DOHH2 (cell line): ENCODE data around the gene KMT5C.

Source experiments
- H3F3A ChIP-seq: fragments of 200-600 bp; sonication (generic), shearing (Covaris generic); 2 replicates; pipeline ENCODE4 v1.6.0; 2016; ENCODE audit warnings: antibody characterized with exemption, mild to moderate bottlenecking; ENCODE audit not compliant: control insufficient read depth, insufficient read depth
- H3K27ac ChIP-seq: fragments of 200-600 bp; sonication (generic); 2 replicates; pipeline ENCODE4 v1.5.1; 2014; ENCODE audit warnings: low read depth, mild to moderate bottlenecking, low read length, moderate library complexity
- H3K27me3 ChIP-seq: fragments of 200-600 bp; sonication (generic); 2 replicates; pipeline ENCODE4 v1.6.1; 2014; ENCODE audit warnings: mild to moderate bottlenecking, low read length, mixed read lengths; ENCODE audit not compliant: control insufficient read depth
- H3K36me3 ChIP-seq: fragments of 200-600 bp; sonication (generic); 2 replicates; pipeline ENCODE4 v1.6.1; 2014; ENCODE audit warnings: mild to moderate bottlenecking, low read length, moderate library complexity, mixed read lengths; ENCODE audit not compliant: control insufficient read depth
- H3K4me1 ChIP-seq: fragments of 200-600 bp; sonication (generic); 2 replicates; pipeline ENCODE4 v1.6.1; 2014; ENCODE audit warnings: mild to moderate bottlenecking, low read length, mixed read lengths; ENCODE audit not compliant: control insufficient read depth
- H3K4me2 ChIP-seq: fragments of 200-600 bp; sonication (generic); 2 replicates; pipeline ENCODE4 v1.6.0; 2014; ENCODE audit warnings: mild to moderate bottlenecking, low read length, moderate library complexity
- H3K4me3 ChIP-seq: fragments of 200-600 bp; sonication (generic); 2 replicates; pipeline ENCODE4 v1.5.1; 2014; ENCODE audit warnings: mild to moderate bottlenecking, low read length, mixed read lengths
- H3K79me2 ChIP-seq: fragments of 200-600 bp; sonication (generic); 2 replicates; pipeline ENCODE4 v1.6.1; 2014; ENCODE audit warnings: mild to moderate bottlenecking, low read length, mixed read lengths; ENCODE audit not compliant: control insufficient read depth
- H3K9me2 ChIP-seq: fragments of 200-600 bp; sonication (generic); replicated peaks from 2 replicates; pipeline ENCODE4 v1.6.1; 2014; ENCODE audit warnings: mild to moderate bottlenecking, low read length, mixed read lengths; ENCODE audit not compliant: control insufficient read depth
- H3K9me3 ChIP-seq: fragments of 200-600 bp; sonication (generic); 2 replicates; pipeline ENCODE4 v1.6.1; 2014; ENCODE audit warnings: antibody characterized with exemption, low read length, mixed read lengths; ENCODE audit not compliant: control insufficient read depth, insufficient read depth
- H4K20me1 ChIP-seq: fragments of 200-600 bp; sonication (generic); 2 replicates; pipeline ENCODE4 v1.6.0; 2014; ENCODE audit warnings: low read depth, mild to moderate bottlenecking, antibody characterized with exemption, low read length, moderate library complexity; ENCODE audit not compliant: control insufficient read depth, insufficient read depth
- CTCF ChIP-seq: fragments of 200-600 bp; sonication (generic); IDR thresholded peaks from one replicate; pipeline ENCODE4 v1.5.1; 2014; ENCODE audit warnings: antibody characterized with exemption, mild to moderate bottlenecking, low read depth, low read length; ENCODE audit not compliant: poor library complexity, severe bottlenecking
- EZH2phosphoT487 ChIP-seq: fragments of 200-600 bp; sonication (generic); IDR thresholded peaks from 2 replicates; pipeline ENCODE4 v1.6.1; 2017; ENCODE audit warnings: borderline replicate concordance, mild to moderate bottlenecking, antibody characterized with exemption, low read length, moderate library complexity, mixed read lengths

KMT5C gene

DNA sequence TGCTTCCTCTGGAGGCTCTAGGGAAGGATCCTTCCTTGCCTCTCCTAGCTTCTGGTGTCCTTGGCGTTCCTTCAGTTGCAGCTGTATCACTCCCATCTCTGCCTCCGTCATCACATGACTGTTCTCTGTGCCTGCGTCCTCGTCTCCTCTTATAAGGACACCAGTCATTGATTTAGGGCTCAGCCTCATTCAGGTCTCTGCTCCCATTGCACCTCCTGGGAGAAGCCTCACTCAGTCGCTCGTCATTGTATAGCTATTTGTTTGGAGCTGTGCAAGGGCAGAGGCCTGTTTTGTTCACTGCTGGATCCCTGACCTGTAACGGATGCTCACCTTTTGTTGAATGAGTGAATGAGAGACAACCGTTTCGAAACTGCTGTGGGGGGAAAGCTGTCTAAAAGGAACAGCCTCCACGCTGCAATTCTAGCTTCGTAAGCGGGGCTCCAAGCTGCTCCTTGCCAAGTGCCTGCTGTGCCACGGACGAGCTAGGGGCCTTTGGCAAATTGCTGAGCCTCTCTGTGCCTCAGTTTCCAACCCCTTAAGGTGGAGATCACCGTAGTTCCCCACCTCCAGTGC lies 38.7 kb upstream of the KMT5C start:
- Histone ChIP-seq H3K9me2 (no peaks in the 10 kb centered on the region), H3K4me3 (peak overlapping the region; percentile 81), H3K79me2 (no peaks in the 10 kb centered on the region), H3K9me3 (no peaks in the 10 kb centered on the region), H3F3A (no peaks in the 10 kb centered on the region), H3K36me3 (no peaks in the 10 kb centered on the region), H3K4me1 (peaks cover 24% of the 10 kb centered on the region), H4K20me1 (no peaks in the 10 kb centered on the region), H3K4me2 (peak overlapping the region; percentile 99), H3K27ac (no peak overlapping the region), H3K27me3 (peaks cover 17% of the 10 kb centered on the region)
- TF ChIP-seq CTCF (no peak), EZH2phosphoT487 (no peak)

DNA sequence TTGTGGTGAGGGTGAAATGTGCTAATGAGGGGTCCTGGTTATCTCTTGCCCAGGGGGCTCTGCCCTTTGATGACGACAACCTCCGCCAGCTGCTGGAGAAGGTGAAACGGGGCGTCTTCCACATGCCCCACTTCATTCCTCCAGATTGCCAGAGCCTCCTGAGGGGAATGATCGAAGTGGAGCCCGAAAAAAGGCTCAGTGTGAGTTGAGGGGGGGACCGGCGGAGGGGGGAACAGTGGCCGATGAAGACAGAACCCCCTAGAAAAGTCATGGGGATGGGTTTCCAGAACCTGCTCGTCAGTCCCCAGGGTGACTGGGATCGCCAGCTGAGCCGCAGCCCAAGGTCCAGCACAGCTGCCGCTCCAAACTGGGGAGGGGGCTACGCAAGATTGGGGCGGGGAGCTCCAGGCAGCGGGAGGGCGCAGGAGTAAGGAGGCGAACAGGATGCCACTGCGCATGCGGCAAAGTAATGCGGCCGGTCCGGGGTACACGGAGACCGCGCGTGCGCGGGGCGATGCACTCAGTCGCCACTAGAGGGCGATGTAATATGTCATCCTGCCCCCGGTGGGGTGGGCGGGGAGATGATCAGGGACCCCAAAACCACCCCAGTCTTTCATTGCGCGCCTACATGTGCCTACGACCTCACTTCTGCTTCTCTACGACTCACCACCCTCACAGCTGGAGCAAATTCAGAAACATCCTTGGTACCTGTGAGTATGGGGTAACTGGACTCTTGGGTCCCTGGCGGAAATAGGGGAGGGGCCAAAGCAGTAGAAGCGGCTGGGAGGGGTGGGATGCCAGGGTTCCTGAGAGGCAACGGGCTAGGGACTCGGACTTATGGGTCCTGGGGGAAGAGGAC lies 38.0 kb upstream of the KMT5C start:
- peaks cover 24% of the 10 kb centered on the region for H3K4me1 ChIP-seq
- H3K9me2 ChIP-seq, result no peaks in the 10 kb centered on the region
- peak overlapping the region; percentile 99 for H3K4me2 ChIP-seq
- no peaks in the 10 kb centered on the region for H3F3A ChIP-seq
- H3K27me3 ChIP-seq, result peaks cover 17% of the 10 kb centered on the region
- H4K20me1 ChIP-seq, result no peaks in the 10 kb centered on the region
- no peaks in the 10 kb centered on the region for H3K79me2 ChIP-seq
- no peaks in the 10 kb centered on the region for H3K36me3 ChIP-seq
- TF ChIP-seq EZH2phosphoT487 (no peak), CTCF (peak; percentile 96)
- H3K9me3 ChIP-seq, result no peaks in the 10 kb centered on the region
- H3K27ac ChIP-seq, result 0 out of 2 replicates have a peak overlapping the region, but pooled peaks have one; percentile 17
- peak overlapping the region; percentile 81 for H3K4me3 ChIP-seq

DNA sequence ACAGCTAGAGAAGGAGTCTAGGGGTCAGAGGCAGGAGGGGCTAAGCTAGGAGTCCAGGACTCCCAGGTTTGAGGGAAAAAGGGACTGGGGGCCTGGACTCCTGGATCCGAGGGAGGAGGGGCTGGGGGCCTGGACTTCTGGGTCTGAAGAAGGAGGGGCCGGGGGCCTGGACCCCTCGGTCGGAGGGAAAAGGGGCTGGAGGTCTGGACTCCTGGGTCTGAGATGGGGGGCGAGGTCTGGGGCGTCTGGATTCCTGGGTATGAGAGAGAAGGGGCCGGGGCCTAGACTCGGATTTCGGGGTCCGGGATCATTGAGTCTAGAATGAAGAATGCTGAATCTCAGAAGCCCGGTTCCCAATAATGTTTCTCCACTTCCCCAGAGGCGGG lies 37.4 kb upstream of the KMT5C start:
- Histone ChIP-seq H3K4me2 (peak overlapping the region; percentile 99), H3K4me3 (peak overlapping the region; percentile 81), H3K36me3 (no peaks in the 10 kb centered on the region), H3K9me2 (no peaks in the 10 kb centered on the region), H3F3A (no peaks in the 10 kb centered on the region), H3K27me3 (peaks cover 17% of the 10 kb centered on the region), H4K20me1 (no peaks in the 10 kb centered on the region), H3K9me3 (no peaks in the 10 kb centered on the region), H3K27ac (0 out of 2 replicates have a peak overlapping the region, but pooled peaks have one; percentile 17), H3K4me1 (peaks cover 29% of the 10 kb centered on the region), H3K79me2 (no peaks in the 10 kb centered on the region)
- no peak for TF ChIP-seq EZH2phosphoT487
- no peak for TF ChIP-seq CTCF
